Stimulated activated CD8-positive, alpha-beta memory T cell treated with anti-CD3 and anti-CD28 coated beads, Interleukin-15, amount 100 ng/mL, for 4 hours (primary cell): ENCODE measurements around the gene SLC7A1.

ENCODE experiments used
- DNase-seq, 2 donors: peaks; one replicate each; pipeline ENCODE4 v3.0.0-alpha.2; 2020; ENCODE audit warnings: low read depth in 2 of 2

SLC7A1 gene

GRCh38 chr13:29530901-29531300 is 64.6 kb downstream of the SLC7A1 start:
- DNase-seq = no peak

GRCh38 chr13:29529754-29530153 is 65.7 kb downstream of the SLC7A1 start:
- DNase-seq = no peak

- DNase-seq = no peak
Observed at GRCh38 chr13:29527916-29528315, 67.6 kb downstream of the SLC7A1 start.

- no peak for DNase-seq
Observed at GRCh38 chr13:29527511-29527910, 68.0 kb downstream of the SLC7A1 start.

GRCh38 chr13:29526741-29527140 is 68.7 kb downstream of the SLC7A1 start:
- no peak for DNase-seq

- DNase-seq = no peak
Observed at GRCh38 chr13:29525757-29526156, 69.7 kb downstream of the SLC7A1 start.

GRCh38 chr13:29524641-29525040 is 70.8 kb downstream of the SLC7A1 start:
- DNase-seq = no peak

- DNase-seq = no peak
Observed at GRCh38 chr13:29524176-29524575, 71.3 kb downstream of the SLC7A1 start.

- DNase-seq = no peak
Observed at GRCh38 chr13:29523199-29523961, 72.1 kb downstream of the SLC7A1 start.

- DNase-seq = no peak
Observed at GRCh38 chr13:29522044-29522685, 73.3 kb downstream of the SLC7A1 start.

GRCh38 chr13:29521336-29521735 is 74.2 kb downstream of the SLC7A1 start:
- DNase-seq = no peak

- DNase-seq = no peak
Observed at GRCh38 chr13:29520671-29521070, 74.8 kb downstream of the SLC7A1 start.

GRCh38 chr13:29519921-29520320 is 75.6 kb downstream of the SLC7A1 start:
- no peak for DNase-seq

- DNase-seq = no peak
Observed at GRCh38 chr13:29516880-29517279, 78.6 kb downstream of the SLC7A1 start.

GRCh38 chr13:29516012-29516411 is 79.5 kb downstream of the SLC7A1 start:
- no peak for DNase-seq

GRCh38 chr13:29515372-29515771 is 80.1 kb downstream of the SLC7A1 start:
- DNase-seq = no peak

GRCh38 chr13:29514720-29515310 is 80.7 kb downstream of the SLC7A1 start:
- no peak for DNase-seq

GRCh38 chr13:29513981-29514719 is 81.3 kb downstream of the SLC7A1 start:
- no peak for DNase-seq

- no peak for DNase-seq
Observed at GRCh38 chr13:29513002-29513980, 82.2 kb downstream of the SLC7A1 start.

GRCh38 chr13:29511980-29512379 is 83.5 kb downstream of the SLC7A1 start:
- no peak for DNase-seq
